GM13977 (cell line): ENCODE results near the gene CD59.
A peak's percentile ranks its signal among the peaks of the same experiment; 100 is the strongest.

Source experiments
- DNase-seq: peaks from one replicate; pipeline ENCODE4 v3.0.0; 2012; ENCODE audit warnings: low spot score
- CTCF ChIP-seq: IDR thresholded peaks from 2 replicates; pipeline ENCODE4 v1.5.1; 2012; ENCODE audit warnings: mild to moderate bottlenecking, control low read depth; ENCODE audit not compliant: insufficient read depth; ENCODE audit errors: extremely low read depth, missing control alignments
- in situ Hi-C: fragments of 300-500 bp; cut with MboI; formaldehyde crosslinking; loops from one replicate; pipeline ENCODE4 v1.12.0; 2022; ENCODE audit warnings: low sequenced_read_pairs, low pct_unique_long_range_greater_than_20kb, mixed read lengths, inconsistent platforms; ENCODE audit not compliant: unreplicated experiment

Gene CD59

DNA sequence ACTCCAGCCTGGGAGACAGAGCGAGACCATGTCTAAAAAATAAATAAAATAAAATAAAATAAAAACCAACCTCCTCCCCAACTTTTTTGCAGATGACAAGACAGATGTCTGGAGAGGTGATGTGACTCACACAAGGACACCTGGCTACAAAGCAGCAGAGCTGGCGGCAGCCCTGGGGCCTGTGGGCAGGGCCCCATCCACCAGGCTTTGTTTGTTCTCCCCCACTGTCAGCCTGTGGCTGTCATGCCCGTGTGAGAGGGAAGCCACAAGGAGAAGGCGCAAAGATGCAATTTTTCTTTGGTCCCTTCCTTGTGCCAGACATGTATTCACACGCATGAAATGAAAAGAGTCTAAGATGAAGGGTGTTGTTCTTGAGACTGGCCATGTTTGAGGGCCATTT is 16.6 kb downstream of the CD59 start:
- DNase-seq = no peak
- in situ Hi-C loops = loop anchor here (25.0 kb wide), 1 partner anchor 557 kb away; the partner anchor contains the start of gene CSTF3
- no peak for TF ChIP-seq CTCF

DNA sequence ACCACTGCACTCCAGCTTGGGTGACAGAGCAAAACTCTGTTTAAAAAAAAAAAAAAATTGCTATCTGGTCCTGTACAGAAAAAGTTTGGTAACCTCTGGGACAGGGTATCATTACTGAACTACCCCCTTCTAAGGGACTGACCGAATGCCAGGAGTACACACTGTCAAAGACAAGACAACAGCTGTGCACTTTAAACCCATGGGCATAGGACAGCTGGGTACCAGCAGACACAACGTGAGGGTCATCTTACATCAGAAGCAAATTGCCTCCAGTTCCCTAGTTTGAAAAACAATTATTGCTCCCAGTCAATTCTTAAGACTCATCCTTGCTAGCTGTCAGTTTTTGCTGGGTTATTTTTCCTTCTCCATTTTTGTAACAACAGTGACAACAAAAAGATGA is 17.8 kb downstream of the CD59 start:
- no peak for TF ChIP-seq CTCF
- DNase-seq = no peak
- in situ Hi-C loops = loop anchor here (25.0 kb wide), 1 partner anchor 556 kb away; the partner anchor contains the start of gene CSTF3

DNA sequence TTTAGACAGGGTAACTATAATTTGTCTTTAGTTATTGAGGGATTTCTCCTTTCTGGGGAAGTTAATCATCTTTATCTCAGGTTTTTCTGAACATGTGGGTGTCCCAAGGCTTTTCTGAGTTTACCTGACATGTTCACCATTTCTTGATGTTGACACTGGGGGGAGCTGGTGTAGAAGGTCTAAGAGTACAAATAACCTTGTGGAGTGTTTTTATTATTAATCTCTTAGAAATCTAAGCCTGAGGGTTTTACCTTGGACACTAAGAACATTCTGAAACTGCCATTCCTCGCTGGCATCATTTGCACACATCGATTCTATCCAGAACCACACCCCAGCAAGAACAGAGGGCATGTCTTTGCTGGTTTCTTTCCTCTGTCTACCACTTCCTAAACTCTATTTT is 20.0 kb downstream of the CD59 start:
- DNase-seq = no peak
- in situ Hi-C loops = loop anchor here (25.0 kb wide), 1 partner anchor 554 kb away; the partner anchor contains the start of gene CSTF3
- peak; percentile 60 for TF ChIP-seq CTCF

DNA sequence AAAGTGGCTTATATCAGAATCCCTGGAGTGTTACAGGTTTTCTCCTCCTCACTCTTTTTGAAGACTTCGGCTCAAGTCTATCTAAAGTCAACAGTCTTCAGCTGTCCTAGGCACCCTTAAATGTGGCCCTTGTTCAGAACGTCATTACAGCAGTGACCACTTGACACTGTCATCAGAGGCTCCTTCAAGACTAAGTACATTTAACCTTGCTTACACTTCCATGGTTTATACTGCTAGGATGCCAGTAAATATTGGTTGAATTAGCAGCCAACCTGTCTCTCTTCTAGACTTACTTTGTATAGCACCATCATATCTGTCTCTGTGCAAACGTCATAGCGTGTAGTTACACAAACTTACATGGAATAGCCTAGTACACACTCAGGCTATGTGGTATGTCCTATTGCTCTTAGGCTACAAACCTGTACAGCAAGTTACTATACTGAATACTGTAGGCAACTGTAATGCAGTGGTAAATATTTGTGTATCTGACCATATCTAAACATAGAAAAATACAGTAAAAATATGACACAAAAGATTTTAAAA is 22.3 kb downstream of the CD59 start:
- in situ Hi-C loops = loop anchor here (25.0 kb wide), 1 partner anchor 552 kb away; the partner anchor contains the start of gene CSTF3
- TF ChIP-seq CTCF = no peak
- DNase-seq = no peak

DNA sequence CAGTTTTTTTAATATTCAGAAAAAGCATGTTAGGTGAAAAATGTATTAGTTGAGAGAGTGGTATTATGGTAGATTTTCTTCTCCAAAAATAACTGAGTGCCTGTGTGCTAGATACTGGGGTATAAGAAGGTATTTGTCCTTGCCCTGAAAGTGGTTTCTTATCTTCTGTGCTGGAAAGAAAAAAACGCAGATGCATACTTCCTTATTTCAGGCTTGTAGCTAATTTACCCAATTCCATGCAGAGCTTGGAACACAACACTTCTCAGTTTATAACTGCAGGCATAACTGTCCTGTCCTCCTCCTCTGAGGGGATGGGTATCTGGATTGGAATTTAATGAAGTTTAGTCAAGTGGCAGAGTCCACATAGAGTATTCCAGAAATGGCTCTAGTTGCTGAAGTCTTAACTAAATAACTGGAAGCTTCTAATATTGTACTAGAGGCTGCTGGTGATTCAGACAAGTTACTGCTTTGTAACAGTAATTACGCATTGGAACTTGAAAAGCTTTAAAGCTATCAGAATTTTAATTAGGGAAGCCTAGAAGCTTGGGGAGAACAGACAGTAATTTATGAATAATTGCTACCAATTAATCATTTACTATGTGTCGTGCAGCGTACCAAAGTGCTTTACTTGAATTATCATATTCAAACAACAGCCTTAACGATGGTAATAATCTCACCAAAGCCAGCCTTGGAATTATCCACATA is 22.9 kb downstream of the CD59 start:
- no peak for TF ChIP-seq CTCF
- in situ Hi-C loops = loop anchor here (25.0 kb wide), 1 partner anchor 551 kb away; the partner anchor contains the start of gene CSTF3
- no peak for DNase-seq

GRCh38 chr11:33712436-33712835 is 23.8 kb downstream of the CD59 start:
- no peak for TF ChIP-seq CTCF
- DNase-seq = no peak
- in situ Hi-C loops = loop anchor here (25.0 kb wide), 1 partner anchor 550 kb away; the partner anchor contains the start of gene CSTF3
